Frontal cortex (tissue), 4 donors: ENCODE results near the gene MACROH2A1. TPM values are rescaled to one million over a fixed set of nuclear protein-coding genes. Genes with fewer than 3 reads are reported as not detected.

Experiments used
- DNase-seq, 2 donors: peaks; one replicate each; pipeline ENCODE4 v3.0.0; 2012; ENCODE audit warnings: low spot score in 2 of 2
- FAIRE-seq: peaks from 2 replicates; lab custom pipeline; 2012; peaks lifted over from hg19 to GRCh38; lab: Jason Lieb, UNC
- small RNA-seq: library from RNA; depleted of rRNA; stranded (forward); fragments of <200 nt; gene quantifications from one replicate; pipeline ENCODE3, GENCODE V24; 2014
- total RNA-seq: library from RNA; depleted of rRNA; stranded (reverse); fragments of >200 nt; gene quantifications from one replicate; pipeline ENCODE4 v1.2.3, GENCODE V29; 2014
- donor health status: control.
- donor health status: control.
- donor health status: control.

The MACROH2A1 gene
- total RNA-seq, 1 donor from 2014 or later, result 134 TPM

- FAIRE-seq, result no peak
- no peak for DNase-seq
These were observed 91.7 kb downstream of the MACROH2A1 start for GRCh38 chr5:135307143-135307903.

DNA sequence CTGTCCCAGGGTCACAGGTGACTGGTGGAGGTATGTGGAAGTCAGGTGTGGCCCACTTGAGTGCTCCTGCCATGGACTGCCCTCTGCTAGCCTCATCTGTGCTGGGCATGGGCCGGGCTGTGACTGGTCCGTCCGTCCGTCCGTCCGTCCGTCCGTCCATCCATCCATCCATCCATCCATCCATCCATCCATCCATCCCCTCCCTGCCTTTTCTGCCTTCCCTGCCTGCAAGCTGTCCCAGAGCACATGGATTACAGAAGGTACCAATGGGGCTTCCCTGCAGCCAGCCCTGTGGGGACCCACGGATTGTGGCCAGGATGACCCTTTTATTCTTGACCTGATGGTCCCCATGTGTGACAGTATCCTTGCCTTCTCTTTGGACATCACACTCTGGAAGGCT, 92.5 kb downstream of the MACROH2A1 start:
- FAIRE-seq, result no peak
- DNase-seq, result no peak

DNA sequence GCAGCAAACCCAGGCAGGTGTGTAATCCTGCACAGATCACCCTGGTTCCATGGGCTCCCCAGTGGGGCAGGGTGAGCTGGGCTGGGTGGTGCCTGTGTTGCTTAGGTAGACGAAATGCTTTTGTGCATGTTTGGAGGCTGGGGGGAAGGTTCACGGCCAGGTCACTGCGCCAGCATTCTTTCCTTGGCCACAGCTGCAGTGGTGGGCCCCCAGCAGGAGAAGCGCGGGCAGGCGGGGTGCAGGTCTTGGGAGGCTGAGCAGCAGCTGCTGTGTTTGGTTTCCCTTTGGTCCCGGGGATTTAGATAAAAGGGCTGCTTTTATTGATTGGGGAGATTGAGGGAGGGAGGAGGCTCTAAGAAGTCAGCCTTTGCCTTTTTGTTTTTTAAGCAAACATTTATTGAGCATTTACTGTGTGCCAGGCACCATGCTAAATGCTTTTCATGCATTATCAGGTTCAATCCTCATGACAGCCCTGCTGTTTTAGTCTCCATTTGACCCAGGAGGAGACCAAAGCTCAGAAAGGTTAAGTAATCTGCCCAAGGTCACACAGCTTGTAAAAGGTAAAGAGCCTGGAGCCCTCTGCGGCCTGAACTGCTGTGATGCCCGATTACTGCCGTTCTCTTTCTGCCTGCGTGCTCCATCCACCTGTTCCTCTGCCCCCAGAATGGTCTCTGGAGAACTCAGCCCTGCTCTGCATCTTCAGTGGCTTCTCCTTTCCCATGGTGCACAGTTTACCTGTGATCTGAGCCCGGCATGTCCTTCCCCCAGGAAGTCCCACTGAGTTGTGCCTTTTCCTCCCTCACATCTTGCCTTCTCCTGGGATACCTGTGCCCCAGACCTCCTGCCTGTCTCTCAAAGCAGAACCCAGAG, 94.4 kb downstream of the MACROH2A1 start:
- no peak for DNase-seq
- no peak for FAIRE-seq

DNA sequence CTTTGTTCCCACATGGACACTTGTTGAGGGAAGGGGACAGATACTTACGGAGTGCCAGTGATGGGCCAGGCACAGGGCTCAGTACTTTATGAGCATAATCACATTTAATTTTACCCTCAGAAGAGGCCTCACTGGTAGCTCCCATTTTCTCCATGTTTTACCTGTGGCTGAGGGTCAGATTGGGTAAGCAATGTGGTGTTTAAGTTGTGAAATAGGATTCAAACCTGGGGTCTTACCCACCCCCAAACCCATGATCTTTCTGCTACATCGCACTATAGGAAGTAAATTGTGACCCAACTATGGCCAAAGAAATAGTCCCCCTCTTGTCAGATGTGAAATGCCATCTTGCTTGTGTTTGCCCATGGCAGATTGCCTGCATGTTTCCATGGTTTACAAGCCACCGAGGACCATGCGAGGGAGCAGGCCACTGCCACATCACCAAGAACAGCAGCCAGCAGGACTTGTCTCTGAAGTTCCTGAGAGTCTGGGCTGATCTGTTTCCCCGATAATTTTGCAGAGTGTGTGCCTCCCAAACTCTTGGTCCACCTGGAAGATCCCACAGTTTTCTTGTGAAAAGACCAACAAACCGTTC, 95.4 kb downstream of the MACROH2A1 start:
- DNase-seq (no peak), FAIRE-seq (no peak)

DNA sequence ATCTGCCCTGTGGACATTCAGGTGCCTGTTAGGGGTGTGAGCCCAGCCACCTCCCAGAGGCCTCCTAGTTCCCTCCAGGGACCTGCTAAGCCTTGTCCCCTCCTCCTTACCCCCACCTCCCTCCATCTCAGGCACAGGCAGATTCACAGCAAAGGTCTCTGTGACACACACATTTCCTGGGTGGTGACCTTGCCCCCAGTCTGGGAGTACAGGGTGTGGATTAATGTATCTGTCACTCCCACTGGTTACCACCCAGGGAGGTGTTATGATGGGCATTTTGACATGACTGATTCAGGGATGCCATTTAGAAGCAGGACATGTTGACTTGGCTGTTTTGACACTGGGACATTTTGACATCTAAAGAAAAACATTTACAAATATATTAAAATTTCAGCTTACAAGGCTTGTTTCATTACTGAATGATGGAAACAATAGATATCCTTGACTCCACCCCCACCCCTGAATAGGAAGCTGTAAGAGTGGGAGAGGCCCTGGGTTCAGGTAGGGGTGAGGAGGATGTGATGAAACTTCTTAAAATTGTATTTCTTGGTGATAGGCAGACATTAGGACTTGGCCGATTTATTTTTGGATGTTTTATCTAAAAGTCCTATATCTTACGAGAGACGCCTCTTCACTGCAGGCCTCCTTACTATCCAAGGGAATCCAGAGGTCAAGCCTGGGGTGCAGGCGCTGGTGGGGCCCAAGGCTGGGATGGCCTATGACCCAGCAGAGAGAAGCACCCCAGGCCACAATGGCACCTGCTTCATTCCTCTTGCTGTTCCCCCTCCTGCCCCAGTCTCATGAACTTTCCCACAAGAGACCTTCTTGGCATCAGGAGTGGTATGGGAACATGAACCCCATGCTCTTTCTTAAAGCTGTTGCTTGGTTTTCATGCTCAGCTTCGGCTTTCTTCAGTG, 101.9 kb downstream of the MACROH2A1 start:
- no peak for FAIRE-seq
- DNase-seq, result no peak

GRCh38 chr5:135295852-135296251, 103.2 kb downstream of the MACROH2A1 start:
- no peak for DNase-seq
- no peak for FAIRE-seq

- DNase-seq (no peak), FAIRE-seq (no peak)
These were observed 104.2 kb downstream of the MACROH2A1 start for GRCh38 chr5:135294793-135295192.

DNA sequence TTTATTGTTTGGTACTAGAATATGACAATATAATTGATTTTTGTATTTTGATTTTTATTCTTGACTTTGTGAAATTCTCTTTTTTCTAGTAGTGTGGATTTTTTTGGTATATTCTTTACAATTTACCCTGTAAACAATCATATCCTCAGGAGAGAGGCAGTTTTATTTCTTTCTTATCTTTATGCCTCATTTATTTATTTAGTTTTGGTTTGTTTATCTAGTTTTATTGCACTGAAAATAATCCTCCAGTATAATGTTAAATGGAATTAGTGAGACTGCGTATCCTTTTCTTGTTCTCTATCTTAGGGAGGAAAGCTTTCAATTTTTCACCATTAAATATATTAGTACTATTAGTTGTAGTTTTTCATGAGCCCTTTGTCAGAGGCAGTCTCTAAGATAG, 109.4 kb downstream of the MACROH2A1 start:
- no peak for FAIRE-seq
- DNase-seq, result no peak

DNA sequence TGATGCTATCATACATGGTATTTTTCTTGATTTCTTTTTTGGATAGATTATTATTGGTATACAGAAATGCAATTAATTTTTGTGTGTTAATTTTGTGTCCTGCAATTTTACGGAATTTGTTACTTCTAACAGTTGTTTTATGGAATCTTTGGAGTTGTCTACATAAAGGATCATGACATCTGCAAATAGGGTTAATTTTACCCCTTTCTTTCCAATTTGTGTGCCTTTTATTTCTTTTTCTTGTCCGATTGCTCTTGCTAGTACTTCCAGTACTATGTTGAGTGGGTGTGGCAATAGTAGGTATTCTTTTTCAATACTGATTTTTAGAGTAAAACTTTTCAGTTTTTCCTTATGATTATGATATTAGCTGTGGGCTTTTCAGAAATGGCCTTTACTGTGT, 111.5 kb downstream of the MACROH2A1 start:
- DNase-seq (no peak), FAIRE-seq (no peak)

Small RNA genes within 50 kb of the gene (small RNA-seq; reads per million reads assigned to genes)
- gene DCANP1, result not detected

Other genes starting within 250 kb of the MACROH2A1 start
- not detected for gene DCANP1, start 48.1 kb upstream of the MACROH2A1 start, total RNA-seq
- gene TIFAB, start 53.1 kb upstream of the MACROH2A1 start, total RNA-seq, result not detected
- 0.41 TPM for gene NEUROG1, start 136.7 kb upstream of the MACROH2A1 start, total RNA-seq
- gene CXCL14, start 179.8 kb upstream of the MACROH2A1 start, total RNA-seq, result 7.7 TPM